GM13976 (cell line): Measurements from ENCODE around the gene ERCC4.

Source experiments
- DNase-seq: peaks from one replicate; pipeline ENCODE4 v3.0.0; 2012; ENCODE audit warnings: low spot score
- in situ Hi-C: fragments of 300-500 bp; cut with MboI; formaldehyde crosslinking; loops from one replicate; pipeline ENCODE4 v1.12.0; 2022; ENCODE audit warnings: low sequenced_read_pairs, mixed read lengths, inconsistent platforms; ENCODE audit not compliant: unreplicated experiment
- TF ChIP-seq, protein P1 (sequence below): IDR thresholded peaks from 2 replicates; pipeline ENCODE4 v1.5.1; 2012; ENCODE audit warnings: borderline replicate concordance, mild to moderate bottlenecking; ENCODE audit not compliant: insufficient read depth; ENCODE audit errors: extremely low read depth, missing control alignments, control extremely low read depth

The ERCC4 gene

DNA sequence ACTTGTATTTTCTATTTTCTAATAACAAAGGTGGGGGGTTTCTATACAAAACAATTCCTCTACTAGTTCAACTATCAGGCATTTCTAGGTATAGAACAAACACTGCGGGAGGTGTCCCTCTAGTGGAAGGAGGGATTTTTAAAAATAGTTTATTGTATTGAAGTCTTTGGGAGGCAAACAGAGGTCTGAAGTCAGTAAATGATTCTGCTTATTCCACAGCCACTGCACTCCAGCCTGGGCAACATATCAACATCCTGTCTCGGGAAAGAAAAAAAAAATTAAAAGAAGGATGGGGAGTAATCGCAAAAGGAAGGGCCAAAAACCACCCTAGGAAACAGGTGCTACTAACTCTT lies 648 bp upstream of the ERCC4 start:
- peak; percentile 47 for DNase-seq
- TF ChIP-seq, protein P1, sequence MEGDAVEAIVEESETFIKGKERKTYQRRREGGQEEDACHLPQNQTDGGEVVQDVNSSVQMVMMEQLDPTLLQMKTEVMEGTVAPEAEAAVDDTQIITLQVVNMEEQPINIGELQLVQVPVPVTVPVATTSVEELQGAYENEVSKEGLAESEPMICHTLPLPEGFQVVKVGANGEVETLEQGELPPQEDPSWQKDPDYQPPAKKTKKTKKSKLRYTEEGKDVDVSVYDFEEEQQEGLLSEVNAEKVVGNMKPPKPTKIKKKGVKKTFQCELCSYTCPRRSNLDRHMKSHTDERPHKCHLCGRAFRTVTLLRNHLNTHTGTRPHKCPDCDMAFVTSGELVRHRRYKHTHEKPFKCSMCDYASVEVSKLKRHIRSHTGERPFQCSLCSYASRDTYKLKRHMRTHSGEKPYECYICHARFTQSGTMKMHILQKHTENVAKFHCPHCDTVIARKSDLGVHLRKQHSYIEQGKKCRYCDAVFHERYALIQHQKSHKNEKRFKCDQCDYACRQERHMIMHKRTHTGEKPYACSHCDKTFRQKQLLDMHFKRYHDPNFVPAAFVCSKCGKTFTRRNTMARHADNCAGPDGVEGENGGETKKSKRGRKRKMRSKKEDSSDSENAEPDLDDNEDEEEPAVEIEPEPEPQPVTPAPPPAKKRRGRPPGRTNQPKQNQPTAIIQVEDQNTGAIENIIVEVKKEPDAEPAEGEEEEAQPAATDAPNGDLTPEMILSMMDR: peak; percentile 23
- in situ Hi-C loops: no loop called here

DNA sequence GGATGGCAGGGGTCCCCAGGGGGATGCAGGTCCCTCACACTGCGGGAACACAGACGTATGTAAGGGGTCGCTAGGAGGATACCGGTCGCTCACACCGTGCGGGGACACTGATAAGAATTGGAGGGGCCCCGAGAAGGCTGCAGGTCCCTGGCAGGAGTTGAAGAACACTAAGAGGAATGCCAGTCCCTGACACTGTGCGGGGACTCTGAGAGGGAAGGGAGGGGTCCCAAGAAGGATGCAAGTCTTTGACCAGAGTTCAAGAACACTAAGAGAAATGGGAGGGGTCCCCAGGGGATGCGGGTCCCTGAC lies 510 bp downstream of the ERCC4 start:
- no peak for DNase-seq
- in situ Hi-C loops: loop anchor here (10.0 kb wide), 1 partner anchor 364 kb away; no protein-coding TSS in a partner anchor
- TF ChIP-seq, protein P1: no peak

DNA sequence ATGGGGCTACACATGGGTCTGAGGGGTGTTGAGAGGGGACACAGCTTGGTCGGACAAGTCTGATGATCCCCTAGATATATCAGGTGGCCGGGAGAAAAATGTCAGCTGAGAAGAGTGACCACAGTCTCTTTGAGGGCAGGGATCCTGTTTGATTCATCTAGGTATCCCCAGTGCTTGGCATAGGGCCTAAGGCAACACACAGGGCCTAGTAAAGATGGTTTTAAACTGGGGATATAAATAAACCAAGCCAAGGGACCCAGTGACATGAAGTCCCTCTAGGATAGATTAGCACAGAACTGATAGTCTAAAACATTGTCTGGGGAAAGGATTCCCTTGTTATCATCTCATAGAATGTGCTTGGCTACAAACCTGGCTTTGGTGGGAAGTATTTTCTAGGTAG lies 1.4 kb downstream of the ERCC4 start:
- DNase-seq: no peak
- TF ChIP-seq, protein P1: no peak
- in situ Hi-C loops: loop anchor here (10.0 kb wide), 1 partner anchor 363 kb away; no protein-coding TSS in a partner anchor

DNA sequence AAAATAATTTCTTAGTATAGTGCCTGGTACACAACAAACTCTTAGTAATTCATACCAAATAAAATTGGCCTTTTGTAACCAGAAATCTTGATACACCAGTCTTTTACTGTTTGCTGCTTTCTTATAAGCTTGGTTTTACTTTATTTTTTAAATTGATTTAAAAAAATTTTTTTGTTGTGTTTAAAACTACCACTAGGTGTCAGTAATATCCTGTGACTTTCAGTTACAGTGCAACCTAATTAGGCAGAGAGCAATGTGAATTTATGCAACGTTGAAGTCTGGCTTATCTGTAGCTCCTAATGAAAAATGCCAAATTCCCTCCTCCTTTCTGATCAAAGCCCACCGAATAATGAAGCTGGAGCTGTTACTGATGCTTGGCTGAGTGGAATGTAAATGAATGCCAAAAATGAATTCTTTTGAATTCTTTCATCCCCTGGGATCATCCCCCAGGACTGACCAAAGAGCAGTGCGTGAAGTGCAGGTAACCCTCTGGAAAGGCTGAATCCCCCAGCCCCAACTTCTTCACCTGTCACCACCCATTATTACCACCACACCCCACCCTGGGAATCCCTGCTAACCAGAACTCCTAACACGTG lies 3.8 kb downstream of the ERCC4 start:
- TF ChIP-seq, protein P1: peak; percentile 11
- in situ Hi-C loops: loop anchor here (10.0 kb wide), 1 partner anchor 361 kb away; no protein-coding TSS in a partner anchor
- peak; percentile 48 for DNase-seq

DNA sequence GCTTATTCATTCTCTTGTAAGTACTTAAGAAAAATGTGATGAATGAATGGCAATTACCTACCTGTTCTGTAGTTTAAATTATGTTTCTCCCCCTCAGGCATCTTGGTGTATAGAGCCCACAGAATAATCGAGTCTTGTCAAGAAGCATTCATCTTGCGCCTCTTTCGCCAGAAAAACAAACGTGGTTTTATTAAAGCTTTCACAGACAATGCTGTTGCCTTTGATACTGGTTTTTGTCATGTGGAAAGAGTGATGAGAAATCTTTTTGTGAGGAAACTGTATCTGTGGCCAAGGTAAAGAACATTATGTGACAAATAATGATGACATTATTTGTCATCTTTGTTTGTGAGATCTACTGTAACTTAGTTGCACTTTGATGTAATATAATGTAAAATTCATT lies 6.5 kb downstream of the ERCC4 start:
- in situ Hi-C loops: loop anchor here (10.0 to 25.0 kb wide), 2 partner anchors 358 to 611 kb away; no protein-coding TSS in a partner anchor
- DNase-seq: no peak
- TF ChIP-seq, protein P1: no peak

GRCh38 chr16:13926891-13927290 lies 6.9 kb downstream of the ERCC4 start:
- no peak for DNase-seq
- TF ChIP-seq, protein P1: no peak
- in situ Hi-C loops: loop anchor here (10.0 to 25.0 kb wide), 2 partner anchors 358 to 610 kb away; no protein-coding TSS in a partner anchor
